ENCODE data around the gene EMC8.
"Not testable (repeated sequence)": the region's sequence is repeated elsewhere in the genome, so short reads cannot be mapped to it uniquely, and the experiment has no call there.

EMC8 gene

DNA sequence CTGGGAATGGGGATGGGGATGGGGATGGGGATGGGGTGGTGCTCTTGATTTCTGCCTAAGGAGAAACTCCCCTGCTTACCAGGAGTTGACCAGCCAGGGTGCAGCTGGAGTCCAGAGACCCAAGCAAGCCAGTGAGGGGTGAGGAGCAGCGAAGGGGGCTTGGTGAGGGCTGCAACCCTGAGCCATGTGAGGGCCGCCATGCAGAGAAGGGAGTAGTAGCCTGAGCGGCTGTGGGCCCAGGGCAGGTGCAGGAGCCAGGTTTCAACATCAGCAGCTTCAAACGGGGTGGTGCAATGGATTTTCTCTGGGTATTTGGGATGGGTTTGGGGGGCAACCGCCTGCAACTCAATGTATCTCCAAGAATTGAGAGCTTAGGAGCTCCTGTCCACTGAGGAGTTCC lies 35.4 kb upstream of the EMC8 start:
- no peak for DNase-seq

DNA sequence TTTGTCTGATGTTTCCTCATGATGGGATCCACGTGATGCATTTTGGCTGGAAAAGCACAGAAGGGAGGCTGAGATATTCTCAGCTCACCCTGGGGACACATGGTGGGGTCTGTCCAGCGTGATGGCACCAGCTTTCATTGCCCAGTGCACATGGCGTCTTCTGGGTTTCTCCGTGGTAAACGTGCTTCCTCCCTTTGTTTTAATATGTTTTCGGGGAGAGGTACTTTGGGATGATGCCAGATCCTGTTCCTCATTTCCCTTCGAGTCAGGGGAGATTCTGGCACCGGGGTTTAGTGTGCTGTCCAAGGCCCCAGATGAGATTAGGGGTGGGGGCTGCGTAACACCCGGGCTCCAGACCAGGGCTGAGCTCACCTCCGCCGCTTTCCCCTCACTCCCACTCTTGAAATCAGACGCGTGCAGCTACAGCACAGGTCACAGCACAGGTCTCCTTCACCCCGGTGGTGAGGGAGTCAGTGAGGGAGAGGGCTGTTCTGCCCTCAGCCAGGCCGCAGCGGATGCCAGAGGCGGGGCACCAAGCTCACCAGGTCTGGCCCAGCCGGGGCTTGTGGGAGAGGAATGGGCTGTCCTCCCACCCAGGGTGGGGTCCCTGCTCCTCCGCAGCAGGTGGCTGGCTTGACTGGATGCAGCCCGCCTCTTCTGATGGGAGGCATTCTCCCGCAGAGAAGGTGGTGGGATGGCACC lies 34.0 kb upstream of the EMC8 start:
- no peak for DNase-seq

DNA sequence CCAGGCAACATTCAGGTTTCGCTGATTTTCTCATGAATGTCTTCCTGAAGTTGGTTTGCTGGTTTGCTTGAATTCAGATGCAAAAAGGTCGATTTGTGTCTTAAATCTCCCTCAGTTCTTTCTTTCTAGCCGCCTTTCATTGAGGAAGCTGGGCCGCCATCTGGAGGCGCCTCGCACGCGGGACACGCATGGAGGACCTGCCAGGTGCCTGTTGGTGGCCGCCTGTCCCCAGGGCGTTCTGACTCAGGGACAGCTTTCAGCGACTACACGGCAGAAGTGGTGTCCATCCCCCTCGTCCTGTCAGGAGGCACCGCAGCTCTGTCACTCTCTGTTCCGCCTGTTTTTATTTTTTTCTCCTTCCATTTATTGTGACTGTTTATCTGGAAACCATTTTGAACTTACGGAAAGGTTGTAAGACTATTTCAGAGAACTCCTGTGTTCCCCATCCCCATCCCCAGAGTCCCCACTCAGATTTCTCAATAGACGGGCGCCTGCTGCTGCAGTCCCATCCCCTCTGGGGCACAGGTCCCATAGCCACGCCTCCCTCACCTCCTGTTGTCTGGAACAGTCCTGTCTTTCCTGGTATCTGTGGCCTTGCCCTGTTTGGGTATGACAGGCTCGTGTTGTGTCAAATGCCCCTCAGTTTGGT lies 33.4 kb upstream of the EMC8 start:
- no peak for DNase-seq

DNA sequence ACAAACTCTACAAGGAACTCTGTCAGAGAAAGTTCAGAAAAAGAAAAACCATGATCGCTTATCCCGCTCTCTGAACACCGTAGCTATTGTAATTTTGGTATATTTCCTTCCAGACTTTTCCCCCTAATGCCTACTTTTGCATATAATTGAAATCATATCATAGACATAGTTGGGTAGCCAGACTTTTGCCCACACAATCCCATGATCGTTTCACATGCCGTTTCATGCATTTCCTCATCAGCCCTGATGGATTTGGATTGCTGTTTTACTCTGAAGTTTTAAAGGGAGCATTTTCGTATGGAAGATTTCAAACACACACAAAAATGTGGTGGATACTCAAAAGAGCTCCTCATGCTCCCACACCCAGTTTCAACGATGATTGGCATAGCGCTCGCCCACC lies 31.5 kb upstream of the EMC8 start:
- no peak for DNase-seq

DNA sequence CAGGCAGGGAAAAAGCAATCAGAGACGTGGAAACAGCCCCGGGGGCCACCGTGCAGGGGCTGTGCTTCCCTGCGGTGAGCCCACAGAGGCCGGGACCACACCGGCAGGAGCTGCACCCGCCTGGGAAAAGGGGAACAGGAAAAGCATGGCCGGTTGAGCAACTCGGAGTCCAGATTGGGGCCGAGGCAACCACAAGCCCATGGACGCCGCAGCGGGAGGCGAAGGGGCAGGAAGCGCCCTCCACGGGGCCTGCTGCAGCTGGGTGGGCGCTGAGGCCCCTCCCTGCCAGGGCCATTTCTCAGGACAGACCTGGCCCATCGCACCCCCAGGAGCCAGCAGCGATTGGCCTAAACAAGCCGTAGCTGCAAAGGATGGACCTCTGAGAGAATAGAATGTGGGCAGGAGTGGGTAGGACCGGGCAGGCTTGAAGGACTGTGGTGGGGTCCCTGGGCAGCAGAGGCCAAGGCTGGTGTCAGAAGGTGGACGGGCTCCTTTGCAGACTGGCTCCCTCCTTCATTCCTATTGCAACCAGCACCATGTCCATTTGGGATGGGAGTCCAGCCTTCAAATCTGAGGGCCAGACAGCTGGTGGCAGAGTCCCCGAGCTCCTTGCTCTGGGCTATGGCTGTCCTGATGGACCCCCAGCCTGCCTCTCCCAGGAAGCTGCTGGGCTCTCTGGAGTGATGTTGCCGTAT lies 30.6 kb upstream of the EMC8 start:
- no peak for DNase-seq

DNA sequence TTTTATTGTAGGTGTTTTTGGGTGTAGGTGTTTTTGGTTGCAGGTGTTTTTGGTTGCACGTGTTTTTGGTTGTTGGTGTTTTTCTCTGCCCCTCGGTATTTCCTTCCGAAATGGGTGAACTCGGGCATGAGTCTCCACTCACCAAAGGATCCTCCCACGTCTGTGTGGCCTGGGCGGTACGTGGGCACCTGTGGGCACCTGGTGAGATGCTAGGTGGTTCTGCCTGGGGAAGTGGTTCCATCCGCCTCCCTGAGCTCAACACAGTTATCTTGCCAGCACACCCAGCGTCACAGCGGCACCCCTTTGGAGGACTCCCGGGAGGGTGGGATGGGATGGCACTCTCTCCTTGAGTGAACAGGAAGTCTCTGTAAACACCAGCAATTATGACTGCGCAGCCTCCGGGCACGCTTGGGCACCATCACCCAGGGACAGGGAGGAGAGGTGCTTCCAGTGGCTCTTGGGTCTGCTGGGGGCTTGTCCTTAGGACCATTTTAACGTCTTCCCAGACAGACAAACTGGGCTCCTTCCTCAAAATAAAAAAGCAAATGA lies 29.9 kb upstream of the EMC8 start:
- no peak for DNase-seq

DNA sequence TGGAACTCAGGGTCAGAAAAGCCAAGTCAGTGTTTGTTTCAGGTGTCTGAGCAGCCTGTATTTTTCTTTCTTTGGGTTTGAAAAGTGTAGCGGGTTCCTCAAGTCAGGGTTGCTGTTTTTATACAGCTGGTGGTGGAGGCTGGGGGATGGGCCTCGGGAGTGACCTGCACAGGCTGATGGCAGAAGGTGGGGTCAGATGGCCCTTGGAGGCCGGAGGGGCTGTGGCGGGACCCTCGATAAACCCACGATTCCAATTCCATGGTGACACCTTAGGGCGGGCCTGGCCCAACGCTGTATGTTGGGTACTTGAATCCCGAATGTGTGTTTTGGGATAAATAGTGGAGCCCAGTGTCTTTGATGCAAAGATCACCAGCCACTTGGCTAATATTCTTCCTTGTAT lies 28.8 kb upstream of the EMC8 start:
- DNase-seq, result no peak

DNA sequence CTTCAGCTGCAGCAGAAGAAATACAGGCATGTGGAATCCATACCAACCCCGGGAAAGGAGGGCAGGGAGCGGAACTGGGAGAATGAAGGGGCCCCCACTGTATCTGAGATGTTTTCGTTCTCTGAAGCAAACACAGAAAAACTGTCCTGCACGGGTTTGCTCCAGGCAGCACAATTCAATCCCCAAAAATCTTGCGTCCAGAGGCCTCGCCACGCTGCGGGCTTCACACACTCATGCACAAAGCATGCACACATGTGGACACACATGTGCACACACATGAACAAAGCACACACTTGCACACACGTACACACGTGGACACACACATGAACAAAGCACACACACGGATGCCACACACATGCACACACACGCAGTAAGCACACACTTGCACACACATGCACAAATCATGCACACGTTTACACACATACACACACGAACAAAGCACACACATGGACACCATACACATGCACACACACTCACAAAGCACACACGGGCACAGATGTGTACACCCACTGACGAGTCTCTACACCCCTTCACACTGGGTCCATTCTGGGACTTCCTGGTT lies 27.4 kb upstream of the EMC8 start:
- no peak for DNase-seq

DNA sequence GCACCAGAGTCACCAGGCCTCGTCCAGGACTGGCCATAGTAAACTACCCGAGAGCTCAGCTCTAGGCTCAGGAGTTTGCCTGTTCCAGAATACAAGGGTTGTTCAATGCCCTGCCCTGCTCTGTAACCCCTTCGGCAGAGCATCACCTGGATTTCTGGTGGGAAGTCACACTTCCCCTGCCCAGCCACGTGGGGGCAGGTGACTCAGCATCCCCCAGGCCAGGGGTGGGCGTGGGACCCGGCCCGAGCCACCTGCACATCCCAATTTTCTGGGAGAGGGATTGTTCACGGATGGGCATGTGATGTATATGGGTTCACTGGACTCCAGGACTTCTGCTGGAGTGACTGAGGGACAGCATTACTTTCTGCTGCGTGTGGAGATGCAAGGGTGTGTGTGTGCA lies 26.0 kb upstream of the EMC8 start:
- no peak for DNase-seq

DNA sequence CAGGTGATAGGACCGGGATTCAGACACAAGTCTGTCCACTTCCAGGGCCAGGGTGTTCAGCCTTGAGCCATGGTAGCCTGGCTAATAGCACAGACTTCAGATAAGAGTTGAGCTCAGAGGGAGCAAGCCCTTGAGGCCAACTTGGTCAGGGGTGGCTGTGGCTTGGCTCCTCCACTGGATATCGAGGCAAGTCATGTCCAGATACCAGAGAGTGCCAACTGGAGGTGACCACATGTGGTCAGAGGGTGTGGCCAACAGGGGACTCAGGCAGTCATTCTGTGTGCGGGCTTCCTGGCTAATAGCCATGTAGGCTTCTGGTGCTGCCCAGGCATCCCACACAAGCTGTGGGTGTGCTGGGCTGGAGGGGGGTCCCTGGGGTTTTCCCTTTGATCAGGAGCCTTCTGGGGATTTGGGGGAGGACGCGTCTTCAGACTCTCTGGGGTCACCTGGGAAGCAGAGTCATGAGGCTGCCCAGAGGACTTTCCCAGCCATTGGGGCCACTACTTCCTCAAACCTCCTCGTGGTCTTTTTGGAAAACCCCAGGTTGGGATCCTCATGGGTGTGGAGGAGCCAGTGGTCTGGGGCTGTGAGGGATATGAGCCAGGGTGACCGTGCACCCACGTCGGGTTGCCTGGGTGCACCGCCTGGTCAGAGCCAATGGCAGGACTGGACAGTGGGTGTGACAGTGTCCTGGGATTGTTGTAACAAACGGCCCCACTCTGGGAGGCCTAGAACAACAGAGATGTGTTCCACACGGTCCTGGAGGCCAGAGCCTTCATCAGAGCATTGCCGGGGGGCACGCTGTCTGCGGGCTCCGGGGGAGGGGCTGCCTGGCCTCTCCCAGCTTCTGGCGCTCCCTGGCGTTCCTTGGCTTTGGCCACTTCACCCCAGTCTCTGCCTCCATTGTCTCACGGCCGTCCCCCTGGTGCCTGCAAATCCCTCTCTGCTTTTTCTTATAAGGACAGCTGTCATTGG lies 25.1 kb upstream of the EMC8 start:
- DNase-seq, result no peak

DNA sequence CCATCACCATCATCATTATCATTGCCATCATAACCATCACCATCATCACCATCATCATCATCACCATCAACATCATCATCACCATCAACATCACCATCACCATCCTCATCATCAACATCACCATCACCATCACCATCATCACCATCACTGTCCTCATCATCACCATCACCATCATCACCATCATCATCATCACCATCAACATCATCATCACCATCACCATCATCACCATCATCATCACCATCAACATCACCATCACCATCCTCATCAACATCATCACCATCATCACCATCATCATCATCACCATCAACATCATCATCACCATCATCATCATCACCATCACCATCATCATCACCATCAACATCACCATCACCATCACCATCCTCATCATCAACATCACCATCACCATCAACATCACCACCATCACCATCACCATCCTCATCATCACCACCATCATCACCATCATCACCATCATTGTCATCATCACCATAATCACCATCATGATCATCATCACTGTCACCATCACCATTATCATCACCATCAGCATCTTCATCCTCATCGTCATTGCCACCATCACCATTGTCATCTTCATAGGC lies 24.1 kb upstream of the EMC8 start:
- no peak for DNase-seq

DNA sequence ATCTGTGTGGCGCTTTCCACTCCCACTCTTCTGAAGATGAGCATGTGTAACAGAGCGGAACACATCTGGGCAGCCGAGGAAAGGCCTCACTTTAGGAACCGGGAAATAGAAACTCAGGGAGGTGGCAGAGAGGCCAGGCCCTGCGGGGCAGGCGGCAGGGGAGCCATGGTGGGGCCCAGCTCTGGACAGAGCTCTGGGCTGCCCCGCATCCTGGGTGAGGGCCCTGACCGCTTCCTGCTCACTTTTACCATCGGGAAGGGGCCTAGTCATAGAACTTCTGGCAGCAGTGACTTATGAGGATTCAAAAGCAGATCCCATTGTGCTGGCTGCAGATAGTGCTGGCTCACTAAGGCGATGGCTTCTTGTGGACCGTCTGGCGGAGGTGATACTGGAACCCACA lies 22.8 kb upstream of the EMC8 start:
- no peak for DNase-seq

DNA sequence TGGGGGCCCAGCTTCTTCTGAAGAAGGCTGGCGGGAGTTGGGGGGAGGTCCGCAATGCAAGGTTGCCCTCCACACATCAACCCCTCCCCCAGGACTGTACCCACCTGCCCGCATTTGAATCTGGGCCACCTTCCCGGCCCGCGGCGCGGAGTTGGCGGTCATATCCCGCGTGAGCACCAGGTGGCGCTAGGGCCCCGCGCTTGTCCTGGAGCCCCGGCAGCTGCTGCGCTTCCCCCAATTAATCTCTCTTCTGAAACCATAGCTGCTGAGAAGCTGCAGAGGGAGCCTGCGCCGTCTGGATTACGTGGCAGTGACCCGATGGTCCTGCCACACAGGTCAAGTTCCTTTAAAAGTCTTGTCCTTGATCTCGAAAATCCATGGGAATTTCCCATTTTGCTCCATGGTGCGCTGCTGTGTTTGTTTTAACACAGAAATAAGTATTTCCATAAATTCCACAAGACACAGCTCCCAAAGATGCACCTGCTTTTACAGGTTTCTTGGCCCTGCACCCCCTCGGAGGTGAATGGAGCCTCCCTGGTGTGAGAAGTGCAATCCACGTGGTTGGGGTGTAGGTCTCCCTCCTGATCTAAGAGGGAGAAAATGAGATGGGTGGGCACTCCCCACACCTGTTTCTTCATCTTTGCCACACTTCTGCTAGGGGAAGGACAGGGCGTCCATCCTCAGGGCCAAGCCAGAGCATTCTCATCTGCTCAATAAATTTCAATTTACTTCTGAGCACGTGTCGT lies 22.2 kb upstream of the EMC8 start:
- DNase-seq, result peak; percentile 68

DNA sequence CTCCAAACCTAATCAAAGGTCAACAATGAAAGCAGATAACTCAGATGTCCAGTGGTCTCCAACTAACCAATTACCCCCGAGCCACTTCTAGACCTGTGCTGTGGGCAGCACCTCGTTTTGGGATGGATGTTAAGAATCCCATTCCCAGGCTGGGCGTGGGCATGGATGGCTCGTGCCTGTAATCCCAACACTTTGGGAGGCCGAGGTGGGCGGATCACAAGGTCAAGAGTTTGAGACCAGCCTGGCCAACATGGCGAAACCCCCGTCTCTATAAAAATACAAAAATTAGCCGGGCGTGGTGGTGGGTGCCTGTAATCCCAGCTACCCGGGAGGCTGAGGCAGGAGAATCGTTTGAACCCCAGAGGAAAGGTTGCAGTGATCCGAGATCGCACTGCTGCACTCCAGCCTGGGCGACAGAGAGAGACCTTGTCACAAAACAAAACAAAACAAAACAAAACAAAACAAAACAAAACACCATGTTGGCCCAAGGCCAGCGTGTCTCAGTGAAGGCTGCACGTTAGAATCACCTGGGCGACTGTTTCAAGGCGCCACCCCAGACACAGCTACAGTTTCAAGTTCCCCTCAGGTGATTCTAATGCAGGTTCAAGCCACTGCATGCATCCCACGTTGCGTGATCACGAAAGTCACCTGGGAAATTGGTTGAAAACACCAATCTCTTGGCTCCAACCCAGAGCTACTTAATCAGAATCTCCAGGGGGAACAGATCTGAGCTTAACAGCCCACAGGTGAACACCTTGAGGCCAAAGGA lies 21.4 kb upstream of the EMC8 start:
- peak; percentile 49 for DNase-seq

DNA sequence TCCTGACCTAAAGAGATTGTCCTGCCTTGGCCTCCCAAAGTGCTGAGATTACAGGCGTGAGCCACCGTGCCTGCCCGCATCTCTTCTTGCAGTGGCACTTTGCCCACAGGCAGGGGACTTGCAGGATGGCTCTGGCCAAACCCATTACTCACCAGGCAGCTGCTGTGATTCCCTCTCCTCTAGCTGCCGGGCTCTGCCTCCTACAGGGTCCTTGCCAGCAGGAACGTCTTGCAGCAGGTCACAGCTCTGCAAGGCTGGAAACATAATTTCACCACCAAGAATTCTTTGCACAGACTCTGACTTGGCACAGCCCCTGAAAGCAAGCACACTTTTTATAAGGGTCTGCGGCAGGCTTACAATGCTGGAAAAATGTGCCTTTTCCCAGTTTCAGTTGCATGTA lies 20.4 kb upstream of the EMC8 start:
- peak; percentile 8 for DNase-seq

DNA sequence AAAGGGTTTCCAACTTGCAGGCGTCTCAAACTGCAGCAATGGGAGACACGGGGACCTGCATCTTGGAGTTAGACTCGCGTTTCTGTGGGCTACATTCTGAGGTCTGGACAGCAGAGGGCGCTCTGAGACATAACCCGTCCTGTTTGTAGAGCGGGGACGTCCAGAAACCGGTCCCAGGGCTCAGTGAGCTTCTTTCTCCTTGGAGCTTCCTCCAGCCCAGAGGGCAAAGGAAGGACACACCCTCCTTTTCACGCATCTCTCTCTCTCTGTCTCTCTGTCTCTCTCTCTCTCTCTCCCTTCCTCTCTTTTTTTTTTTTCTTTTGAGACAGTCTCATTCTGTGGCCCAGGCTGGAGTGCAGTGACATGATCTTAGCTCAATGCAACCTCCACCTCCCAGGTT lies 19.9 kb upstream of the EMC8 start:
- peak; percentile 69 for DNase-seq

DNA sequence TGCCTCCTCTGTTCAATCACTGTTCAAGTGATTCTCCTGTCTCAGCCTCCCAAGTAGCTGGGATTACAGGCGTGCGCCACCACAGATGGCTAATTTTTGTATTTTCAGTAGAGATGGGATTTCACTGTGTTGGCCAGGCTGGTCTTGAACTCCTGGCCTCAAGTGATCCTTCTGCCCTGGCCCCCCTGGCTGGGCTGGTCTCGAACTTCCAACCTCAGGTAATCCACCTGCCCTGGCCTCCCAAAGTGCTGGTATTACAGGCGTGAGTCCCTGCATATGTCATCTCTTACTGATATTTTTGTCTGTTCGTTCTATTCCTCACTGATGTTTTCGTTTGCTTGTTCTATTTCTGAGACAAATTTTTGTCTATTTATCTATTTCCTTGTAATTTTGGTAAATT lies 17.9 kb upstream of the EMC8 start:
- not testable (repeated sequence) for DNase-seq

DNA sequence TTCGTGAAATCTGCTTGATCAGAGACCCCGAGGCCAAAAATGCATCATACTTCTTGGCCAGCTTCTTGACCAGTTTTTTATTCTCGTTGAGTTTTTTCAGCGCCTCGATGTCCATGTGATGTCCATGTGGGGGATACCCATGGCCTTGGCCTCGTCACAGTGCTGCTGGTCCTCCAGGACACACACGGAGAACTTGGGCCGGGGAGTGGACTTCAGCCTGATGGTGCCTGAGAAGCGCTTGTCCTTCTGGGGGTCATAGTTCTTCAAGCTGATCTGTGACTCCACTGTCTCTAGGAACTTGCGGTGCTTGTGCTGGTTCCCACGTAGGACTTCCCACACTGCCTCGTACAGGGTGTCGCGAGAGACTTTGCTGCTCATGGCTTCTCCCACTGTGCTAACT lies 16.8 kb upstream of the EMC8 start:
- DNase-seq, result no peak

DNA sequence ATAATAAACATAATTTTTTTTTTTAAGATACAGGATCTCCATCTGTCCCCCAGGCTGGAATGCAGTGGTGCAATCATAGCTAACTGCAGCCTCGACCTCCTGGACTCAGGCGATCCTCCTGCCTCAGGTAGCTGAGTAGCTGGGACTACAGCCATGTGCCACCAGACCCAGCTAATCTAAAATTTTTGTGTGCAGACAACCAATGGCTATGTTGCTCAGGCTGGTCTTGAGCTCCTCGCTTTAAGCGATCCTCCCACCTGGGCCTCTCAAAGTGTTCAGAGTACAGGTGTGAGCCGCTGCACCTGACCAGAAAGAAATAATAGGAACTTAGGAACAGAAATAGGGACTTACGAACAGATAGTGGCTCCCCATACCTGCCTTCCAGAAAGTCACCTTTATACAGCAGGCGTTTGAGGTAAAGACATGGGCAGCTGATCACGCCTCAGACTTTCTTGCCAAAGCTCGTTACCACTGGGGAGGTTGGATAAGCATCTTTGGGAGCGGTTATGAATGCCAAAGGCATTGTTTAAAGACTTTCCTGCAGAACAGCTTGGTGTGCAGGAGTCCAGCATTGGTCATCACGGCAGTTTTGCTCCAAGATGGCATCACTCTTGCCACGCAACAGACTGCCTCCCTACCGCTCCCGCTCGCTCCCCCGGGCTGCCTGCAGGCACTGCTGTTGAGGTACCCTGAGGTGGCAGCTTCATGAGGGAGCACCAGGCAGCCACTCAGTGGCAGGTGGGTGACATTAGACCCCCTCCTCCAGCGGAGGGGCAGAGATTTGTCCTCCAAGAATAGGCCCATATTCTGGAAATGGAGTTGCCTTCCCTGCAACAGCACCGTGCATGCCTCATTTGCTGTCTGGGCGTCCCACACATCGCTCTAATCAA lies 13.7 kb upstream of the EMC8 start:
- no peak for DNase-seq
